Uterus (tissue), 4 donors: ENCODE results near the gene CERS4. TPM values are rescaled to one million over a fixed set of nuclear protein-coding genes. Genes with fewer than 3 reads are reported as not detected.

ENCODE experiments used
- DNase-seq, 2 donors: peaks; one replicate each; pipeline ENCODE4 v3.0.0-alpha.2; 2019 to 2020
- H3K27ac ChIP-seq, 2 donors: fragments of 200-600 bp; sonication (generic); 1 replicate in 1 of 2; 2 replicates in 1 of 2; pipeline ENCODE4 v1.5.1; 2016 to 2018
- H3K27me3 ChIP-seq, 2 donors: fragments of 200-600 bp; sonication (generic); one replicate each; pipeline ENCODE4 v1.5.1; 2018 to 2019; ENCODE audit warnings: control low read depth in 1 of 2
- H3K36me3 ChIP-seq, 2 donors: fragments of 200-600 bp; sonication (generic); one replicate each; pipeline ENCODE4 v1.5.1; 2019; ENCODE audit warnings: control low read depth in 1 of 2
- H3K4me1 ChIP-seq, 2 donors: fragments of 200-600 bp; sonication (generic); one replicate each; pipeline ENCODE4 v1.5.1; 2018 to 2019; ENCODE audit warnings: control low read depth in 1 of 2
- H3K4me3 ChIP-seq, 2 donors: fragments of 200-600 bp; sonication (generic); 1 replicate in 1 of 2; 2 replicates in 1 of 2; pipeline ENCODE4 v1.5.1; 2018 to 2019; ENCODE audit warnings: mild to moderate bottlenecking in 1 of 2
- H3K9me3 ChIP-seq, 2 donors: fragments of 200-600 bp; sonication (generic); one replicate each; pipeline ENCODE4 v1.5.1; 2019; ENCODE audit warnings: control low read depth in 1 of 2
- POLR2A ChIP-seq, 2 donors: fragments of 450-650 bp; IDR thresholded peaks; one replicate each; pipeline ENCODE4 v1.6.1; 2016; ENCODE audit warnings: antibody characterized with exemption in 2 of 2, mild to moderate bottlenecking in 1 of 2, moderate library complexity in 1 of 2
- intact Hi-C: fragments of 100-400 bp; cut with DNase I; formaldehyde crosslinking; loops from one replicate; pipeline ENCODE4 v1.15.1; 2023; ENCODE audit warnings: low total_unique reads
- total RNA-seq, 4 donors: library from RNA; depleted of rRNA in 3 of 4; stranded (reverse); fragments of >200 nt in 3 of 4; gene quantifications; one replicate each; pipeline versions ENCODE4 v1.1.0 to v1.2.4, GENCODE V29; 2014 to 2023
- TF ChIP-seq, protein P1 (sequence below), 4 experiments: fragments of 200-600 bp in 2 of 4; fragments of 450-650 bp in 2 of 4; sonication (generic) in 2 of 4; IDR thresholded peaks; one replicate each; pipeline ENCODE4 v1.5.1; 2016 to 2019; ENCODE audit warnings: antibody characterized with exemption in 4 of 4, mild to moderate bottlenecking in 2 of 4, moderate library complexity in 1 of 4
- donor health status: DM: yes; HTN: yes; CAD: no.

CERS4 gene, protein sequence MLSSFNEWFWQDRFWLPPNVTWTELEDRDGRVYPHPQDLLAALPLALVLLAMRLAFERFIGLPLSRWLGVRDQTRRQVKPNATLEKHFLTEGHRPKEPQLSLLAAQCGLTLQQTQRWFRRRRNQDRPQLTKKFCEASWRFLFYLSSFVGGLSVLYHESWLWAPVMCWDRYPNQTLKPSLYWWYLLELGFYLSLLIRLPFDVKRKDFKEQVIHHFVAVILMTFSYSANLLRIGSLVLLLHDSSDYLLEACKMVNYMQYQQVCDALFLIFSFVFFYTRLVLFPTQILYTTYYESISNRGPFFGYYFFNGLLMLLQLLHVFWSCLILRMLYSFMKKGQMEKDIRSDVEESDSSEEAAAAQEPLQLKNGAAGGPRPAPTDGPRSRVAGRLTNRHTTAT
- total RNA-seq, result 10 to 100 TPM; 37.1 to 60.8 (median 38.7) TPM

GRCh38 chr19:8208922-8209461, at the start of gene CERS4:
CERS4 (plus strand) TSS chr19:8209370; CDS start chr19:8251077, 41,707 bp downstream.
- intact Hi-C loops, result no loop called here
- Histone ChIP-seq H3K4me3 (peak within 1 kb of the TSS; percentile 61 to 75), H3K4me1 (peaks cover 0 to 7% of the 10 kb centered on the region in 2 donors), H3K36me3 (no peaks in the 10 kb centered on the region), H3K9me3 (no peaks in the 10 kb centered on the region), H3K27me3 (no peaks in the 10 kb centered on the region), H3K27ac (peak within 1 kb of the TSS; percentile 40 to 74)
- peak; percentile 78 to 85 for DNase-seq
- TF ChIP-seq POLR2A (IDR thresholded peaks at IDR 0.05), result no peak
- TF ChIP-seq, protein P1, sequence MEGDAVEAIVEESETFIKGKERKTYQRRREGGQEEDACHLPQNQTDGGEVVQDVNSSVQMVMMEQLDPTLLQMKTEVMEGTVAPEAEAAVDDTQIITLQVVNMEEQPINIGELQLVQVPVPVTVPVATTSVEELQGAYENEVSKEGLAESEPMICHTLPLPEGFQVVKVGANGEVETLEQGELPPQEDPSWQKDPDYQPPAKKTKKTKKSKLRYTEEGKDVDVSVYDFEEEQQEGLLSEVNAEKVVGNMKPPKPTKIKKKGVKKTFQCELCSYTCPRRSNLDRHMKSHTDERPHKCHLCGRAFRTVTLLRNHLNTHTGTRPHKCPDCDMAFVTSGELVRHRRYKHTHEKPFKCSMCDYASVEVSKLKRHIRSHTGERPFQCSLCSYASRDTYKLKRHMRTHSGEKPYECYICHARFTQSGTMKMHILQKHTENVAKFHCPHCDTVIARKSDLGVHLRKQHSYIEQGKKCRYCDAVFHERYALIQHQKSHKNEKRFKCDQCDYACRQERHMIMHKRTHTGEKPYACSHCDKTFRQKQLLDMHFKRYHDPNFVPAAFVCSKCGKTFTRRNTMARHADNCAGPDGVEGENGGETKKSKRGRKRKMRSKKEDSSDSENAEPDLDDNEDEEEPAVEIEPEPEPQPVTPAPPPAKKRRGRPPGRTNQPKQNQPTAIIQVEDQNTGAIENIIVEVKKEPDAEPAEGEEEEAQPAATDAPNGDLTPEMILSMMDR (IDR thresholded peaks at IDR 0.05), result no peak

DNA sequence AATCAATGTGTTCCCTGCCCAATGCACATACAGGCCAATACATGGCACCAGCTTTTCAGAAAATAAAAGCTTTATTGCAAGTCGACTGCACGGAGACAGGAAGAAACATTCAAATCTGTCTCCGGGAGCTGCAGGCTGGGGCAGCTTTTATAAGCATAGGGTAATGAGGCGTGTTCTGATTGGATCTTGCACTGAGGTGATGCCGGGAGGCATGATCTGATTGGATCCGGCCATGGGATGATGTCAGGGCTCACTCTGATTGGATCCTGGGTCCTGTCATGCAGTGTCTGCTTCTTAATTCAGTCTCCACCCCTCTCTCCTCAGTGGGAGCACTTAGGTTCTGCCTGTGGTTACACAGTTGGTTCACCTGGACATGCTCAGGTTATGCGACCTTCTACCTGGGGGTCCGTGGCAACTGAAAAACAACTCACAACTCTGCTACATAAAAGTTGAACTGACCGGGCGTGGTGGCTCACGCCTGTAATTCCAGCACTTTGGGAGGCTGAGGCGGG, 48.0 kb upstream of the CERS4 start:
- Histone ChIP-seq H3K27ac (no peak overlapping the region), H3K4me1 (no peaks in the 10 kb centered on the region), H3K36me3 (no peaks in the 10 kb centered on the region), H3K9me3 (no peaks in the 10 kb centered on the region), H3K4me3 (no peak overlapping the region), H3K27me3 (no peaks in the 10 kb centered on the region)
- no peak for TF ChIP-seq POLR2A (IDR thresholded peaks at IDR 0.05)
- TF ChIP-seq, protein P1 (IDR thresholded peaks at IDR 0.05), result no peak
- intact Hi-C loops, result no loop called here
- no peak for DNase-seq

GRCh38 chr19:8163759-8164158, 45.4 kb upstream of the CERS4 start:
- DNase-seq, result peak in 1 of 2 donors; percentile 20
- H3K27me3 ChIP-seq, result no peaks in the 10 kb centered on the region
- no peak overlapping the region for H3K27ac ChIP-seq
- H3K4me3 ChIP-seq, result no peak overlapping the region
- H3K9me3 ChIP-seq, result no peaks in the 10 kb centered on the region
- H3K4me1 ChIP-seq, result no peaks in the 10 kb centered on the region
- TF ChIP-seq, protein P1 (IDR thresholded peaks at IDR 0.05), result no peak
- TF ChIP-seq POLR2A (IDR thresholded peaks at IDR 0.05), result no peak
- no peaks in the 10 kb centered on the region for H3K36me3 ChIP-seq
- intact Hi-C loops, result no loop called here

DNA sequence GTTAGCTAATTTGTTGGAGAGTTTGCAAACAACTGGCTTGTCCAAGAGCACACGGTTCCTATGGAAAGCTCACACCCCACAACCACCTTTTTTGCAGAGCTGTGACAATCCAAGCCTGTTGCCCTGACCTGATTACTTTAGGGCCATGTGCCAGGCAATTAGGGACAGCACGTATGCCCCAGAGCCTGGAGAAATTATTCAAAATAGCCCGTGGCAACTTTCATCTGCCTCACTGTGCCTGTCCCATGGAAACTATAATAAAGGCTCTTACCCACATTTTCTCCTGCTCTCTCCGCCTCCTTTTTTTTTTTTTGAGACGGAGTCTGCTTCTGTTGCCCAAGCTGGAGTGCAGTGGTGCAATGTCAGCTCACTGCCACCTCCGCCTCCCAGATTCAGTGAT, 41.2 kb upstream of the CERS4 start:
- Histone ChIP-seq H3K36me3 (no peaks in the 10 kb centered on the region), H3K27ac (no peak overlapping the region), H3K9me3 (no peaks in the 10 kb centered on the region), H3K4me3 (no peak overlapping the region), H3K4me1 (no peaks in the 10 kb centered on the region), H3K27me3 (no peaks in the 10 kb centered on the region)
- intact Hi-C loops, result no loop called here
- TF ChIP-seq, protein P1 (IDR thresholded peaks at IDR 0.05), result no peak
- no peak for TF ChIP-seq POLR2A (IDR thresholded peaks at IDR 0.05)
- no peak for DNase-seq

GRCh38 chr19:8168537-8168936, 40.6 kb upstream of the CERS4 start:
- no peaks in the 10 kb centered on the region for H3K27me3 ChIP-seq
- no peak overlapping the region for H3K27ac ChIP-seq
- no peaks in the 10 kb centered on the region for H3K9me3 ChIP-seq
- H3K4me1 ChIP-seq, result no peaks in the 10 kb centered on the region
- no peak for TF ChIP-seq POLR2A (IDR thresholded peaks at IDR 0.05)
- TF ChIP-seq, protein P1 (IDR thresholded peaks at IDR 0.05), result no peak
- intact Hi-C loops, result no loop called here
- H3K36me3 ChIP-seq, result no peaks in the 10 kb centered on the region
- no peak for DNase-seq
- no peak overlapping the region for H3K4me3 ChIP-seq
